Nephron (organoid): ENCODE measurements around the gene SYN1.

ENCODE experiments used
- H3K27ac Mint-ChIP-seq, 3 experiments: 2 replicates each; pipeline ENCODE4 v1.8.0; 2020; ENCODE audit warnings: mixed read lengths in 3 of 3, mild to moderate bottlenecking in 2 of 3, moderate library complexity in 1 of 3
- H3K27me3 Mint-ChIP-seq: 2 replicates; pipeline ENCODE4 v1.8.0; 2021; ENCODE audit warnings: low read depth, mild to moderate bottlenecking, moderate library complexity, mixed read lengths
- H3K36me3 Mint-ChIP-seq: 2 replicates; pipeline ENCODE4 v1.8.0; 2020; ENCODE audit warnings: low read depth, mixed read lengths
- H3K4me1 Mint-ChIP-seq: 2 replicates; pipeline ENCODE4 v1.8.0; 2020; ENCODE audit warnings: mixed read lengths
- H3K4me3 Mint-ChIP-seq, 3 experiments: 2 replicates each; pipeline ENCODE4 v1.8.0; 2020; ENCODE audit warnings: mild to moderate bottlenecking in 3 of 3, mixed read lengths in 3 of 3, moderate library complexity in 2 of 3
- H3K9me3 Mint-ChIP-seq: 2 replicates; pipeline ENCODE4 v1.8.0; 2020; ENCODE audit warnings: mixed read lengths
- TF ChIP-seq, protein P1 (sequence below), 3 experiments: fragments of 200-600 bp; sonication (generic); IDR thresholded peaks; one replicate each; pipeline ENCODE4 v1.5.0; 2021; ENCODE audit warnings: antibody characterized with exemption in 3 of 3; ENCODE audit not compliant: unreplicated experiment in 3 of 3

The SYN1 gene

GRCh38 chrX:47583240-47583861, 36.3 kb downstream of the SYN1 start:
- Mint-ChIP-seq H3K27ac (peak overlapping the region; percentile 35 to 72 (median 67)), H3K27me3 (no peaks in the 10 kb centered on the region), H3K9me3 (peaks cover 14% of the 10 kb centered on the region), H3K4me3 (peak overlapping the region; percentile 75 to 83 (median 80)), H3K4me1 (peaks cover 27% of the 10 kb centered on the region), H3K36me3 (no peaks in the 10 kb centered on the region)
- TF ChIP-seq, protein P1, sequence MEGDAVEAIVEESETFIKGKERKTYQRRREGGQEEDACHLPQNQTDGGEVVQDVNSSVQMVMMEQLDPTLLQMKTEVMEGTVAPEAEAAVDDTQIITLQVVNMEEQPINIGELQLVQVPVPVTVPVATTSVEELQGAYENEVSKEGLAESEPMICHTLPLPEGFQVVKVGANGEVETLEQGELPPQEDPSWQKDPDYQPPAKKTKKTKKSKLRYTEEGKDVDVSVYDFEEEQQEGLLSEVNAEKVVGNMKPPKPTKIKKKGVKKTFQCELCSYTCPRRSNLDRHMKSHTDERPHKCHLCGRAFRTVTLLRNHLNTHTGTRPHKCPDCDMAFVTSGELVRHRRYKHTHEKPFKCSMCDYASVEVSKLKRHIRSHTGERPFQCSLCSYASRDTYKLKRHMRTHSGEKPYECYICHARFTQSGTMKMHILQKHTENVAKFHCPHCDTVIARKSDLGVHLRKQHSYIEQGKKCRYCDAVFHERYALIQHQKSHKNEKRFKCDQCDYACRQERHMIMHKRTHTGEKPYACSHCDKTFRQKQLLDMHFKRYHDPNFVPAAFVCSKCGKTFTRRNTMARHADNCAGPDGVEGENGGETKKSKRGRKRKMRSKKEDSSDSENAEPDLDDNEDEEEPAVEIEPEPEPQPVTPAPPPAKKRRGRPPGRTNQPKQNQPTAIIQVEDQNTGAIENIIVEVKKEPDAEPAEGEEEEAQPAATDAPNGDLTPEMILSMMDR (IDR thresholded peaks at IDR 0.05; ENCODE audit: unreplicated experiment in 3 of 3), result no peak

DNA sequence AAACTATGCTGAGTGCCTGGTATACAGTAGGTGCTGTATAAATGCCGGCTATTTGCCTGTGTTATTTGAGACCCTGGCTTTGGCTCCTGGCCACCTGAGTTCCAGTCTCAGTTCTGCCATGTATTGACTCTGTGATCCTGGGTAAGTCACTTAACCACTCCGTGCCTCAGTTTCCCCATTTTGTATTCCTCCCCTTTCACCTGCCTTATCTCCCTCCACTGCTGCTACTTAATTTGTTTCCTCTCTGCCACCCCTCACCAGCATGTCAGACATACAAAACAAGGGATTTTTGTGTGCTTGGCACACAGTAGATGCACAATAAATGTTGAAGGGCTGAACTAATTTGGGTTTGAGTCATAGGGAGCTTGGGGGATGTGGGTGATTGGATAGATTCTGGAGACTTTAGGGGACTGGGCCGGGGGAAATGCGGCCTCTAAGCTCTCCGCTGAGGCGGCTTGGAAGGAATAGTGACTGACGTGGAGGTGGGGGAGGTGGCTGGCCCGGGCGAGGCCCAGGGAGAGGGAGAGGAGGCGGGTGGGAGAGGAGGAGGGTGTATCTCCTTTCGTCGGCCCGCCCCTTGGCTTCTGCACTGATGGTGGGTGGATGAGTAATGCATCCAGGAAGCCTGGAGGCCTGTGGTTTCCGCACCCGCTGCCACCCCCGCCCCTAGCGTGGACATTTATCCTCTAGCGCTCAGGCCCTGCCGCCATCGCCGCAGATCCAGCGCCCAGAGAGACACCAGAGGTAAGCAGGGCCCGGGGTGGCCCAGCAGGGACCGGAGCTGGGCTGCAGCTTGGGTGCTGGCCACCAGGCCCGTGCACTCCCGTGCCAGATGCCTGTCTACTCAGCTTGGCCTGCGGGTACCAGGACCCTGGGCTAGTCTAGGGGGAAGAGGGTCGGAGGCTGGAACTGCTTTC, 37.7 kb downstream of the SYN1 start, which contains the start of gene TIMP1:
Gene TIMP1, plus strand, starts transcription at position 706 of the 917 bp plus-strand sequence. CDS start 980 bp downstream, outside the sequence.
- peaks cover 35% of the 10 kb centered on the region for H3K4me1 Mint-ChIP-seq
- H3K4me3 Mint-ChIP-seq, result peak within 1 kb of the TSS; percentile 75 to 83 (median 80)
- H3K27ac Mint-ChIP-seq, result peak within 1 kb of the TSS; percentile 78 to 81 (median 78)
- H3K36me3 Mint-ChIP-seq, result no peaks in the 10 kb centered on the region
- no peaks in the 10 kb centered on the region for H3K27me3 Mint-ChIP-seq
- TF ChIP-seq, protein P1 (IDR thresholded peaks at IDR 0.05; ENCODE audit: unreplicated experiment in 3 of 3), result no peak
- peaks cover 18% of the 10 kb centered on the region for H3K9me3 Mint-ChIP-seq

DNA sequence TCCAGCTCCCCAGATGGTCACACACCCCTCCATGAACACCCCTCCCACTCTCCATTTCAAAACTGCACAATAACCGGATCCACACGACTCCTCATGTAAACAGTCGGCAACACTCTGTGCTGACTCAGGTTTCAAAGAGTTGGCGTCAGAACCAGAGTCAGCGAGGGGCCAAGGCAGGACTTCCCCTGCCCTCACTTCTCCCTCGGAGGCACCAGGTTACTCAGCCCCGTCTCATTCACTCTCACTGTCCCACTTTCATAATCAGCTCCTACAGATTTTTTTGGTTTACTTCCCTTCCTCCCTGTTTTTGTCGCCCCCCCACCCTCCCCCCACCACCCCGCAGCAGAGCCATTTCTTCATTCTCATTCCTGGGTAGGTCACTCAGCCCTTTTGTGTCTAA, 40.1 kb downstream of the SYN1 start:
- H3K27ac Mint-ChIP-seq, result peak overlapping the region in 1 of 3 experiments; percentile 64

GRCh38 chrX:47578692-47579091, 41.0 kb downstream of the SYN1 start:
- H3K4me1 Mint-ChIP-seq, result peaks cover 24% of the 10 kb centered on the region
- peaks cover 18% of the 10 kb centered on the region for H3K9me3 Mint-ChIP-seq
- TF ChIP-seq, protein P1 (IDR thresholded peaks at IDR 0.05; ENCODE audit: unreplicated experiment in 3 of 3), result no peak
- peak overlapping the region in 1 of 3 experiments; percentile 22 for H3K4me3 Mint-ChIP-seq
- no peaks in the 10 kb centered on the region for H3K36me3 Mint-ChIP-seq
- H3K27ac Mint-ChIP-seq, result peak overlapping the region in 1 of 3 experiments; percentile 45
- no peaks in the 10 kb centered on the region for H3K27me3 Mint-ChIP-seq

More for the DNA sequence above, 40.1 kb downstream of the SYN1 start:
- no peaks in the 10 kb centered on the region for H3K36me3 Mint-ChIP-seq
- peaks cover 29% of the 10 kb centered on the region for H3K4me1 Mint-ChIP-seq
- H3K27me3 Mint-ChIP-seq, result no peaks in the 10 kb centered on the region
- H3K4me3 Mint-ChIP-seq, result peak overlapping the region in 1 of 3 experiments; percentile 8
- TF ChIP-seq, protein P1 (IDR thresholded peaks at IDR 0.05; ENCODE audit: unreplicated experiment in 3 of 3), result no peak
- peaks cover 21% of the 10 kb centered on the region for H3K9me3 Mint-ChIP-seq

GRCh38 chrX:47577901-47578300, 41.8 kb downstream of the SYN1 start:
- H3K36me3 Mint-ChIP-seq, result peaks cover 4% of the 10 kb centered on the region
- H3K27me3 Mint-ChIP-seq, result no peaks in the 10 kb centered on the region
- peaks cover 18% of the 10 kb centered on the region for H3K9me3 Mint-ChIP-seq
- peak overlapping the region; percentile 12 to 46 (median 25) for H3K27ac Mint-ChIP-seq
- peaks cover 28% of the 10 kb centered on the region for H3K4me1 Mint-ChIP-seq
- TF ChIP-seq, protein P1 (IDR thresholded peaks at IDR 0.05; ENCODE audit: unreplicated experiment in 3 of 3), result no peak
- H3K4me3 Mint-ChIP-seq, result peak overlapping the region in 2 of 3 experiments; percentile 4 to 27
